NCI-H146 (cell line): ENCODE measurements around the gene ATF6B.
"Not testable (repeated sequence)": the region's sequence is repeated elsewhere in the genome, so short reads cannot be mapped to it uniquely, and the experiment has no call there.

Source experiments
- DNase-seq: peaks from one replicate; lab custom pipeline; 2025; lab: John Stamatoyannopoulos, UW

The ATF6B gene

DNA sequence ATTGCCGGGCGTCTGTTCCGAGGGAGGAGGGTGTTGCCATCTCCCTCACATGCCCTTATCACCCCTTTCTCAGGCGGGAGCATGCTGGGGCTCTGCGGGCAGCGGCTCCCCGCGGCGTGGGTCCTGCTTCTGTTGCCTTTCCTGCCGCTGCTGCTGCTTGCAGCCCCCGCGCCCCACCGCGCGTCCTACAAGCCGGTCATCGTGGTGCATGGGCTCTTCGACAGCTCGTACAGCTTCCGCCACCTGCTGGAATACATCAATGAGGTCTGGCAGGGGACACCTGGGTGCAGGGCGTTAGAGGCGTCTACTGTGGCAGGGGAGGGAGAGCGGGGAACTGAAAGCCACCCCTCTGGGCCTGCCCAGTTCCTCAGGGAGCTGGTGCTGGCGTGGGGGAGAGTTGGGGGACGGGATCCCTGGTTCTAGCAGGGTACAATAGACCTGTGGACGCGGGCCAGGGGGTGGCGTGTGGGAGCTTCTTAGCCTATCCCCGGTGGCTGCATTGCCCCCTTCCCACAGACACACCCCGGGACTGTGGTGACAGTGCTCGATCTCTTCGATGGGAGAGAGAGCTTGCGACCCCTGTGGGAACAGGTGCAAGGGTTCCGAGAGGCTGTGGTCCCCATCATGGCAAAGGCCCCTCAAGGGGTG is 26.6 kb upstream of the ATF6B start:
- DNase-seq = peak; percentile 87

GRCh38 chr6:32153564-32154513 is 25.8 kb upstream of the ATF6B start, which contains the start of gene PPT2:
PPT2 (plus strand) TSS chr6:32154141; CDS start chr6:32154595, 454 bp downstream.
- peak; percentile 79 for DNase-seq

DNA sequence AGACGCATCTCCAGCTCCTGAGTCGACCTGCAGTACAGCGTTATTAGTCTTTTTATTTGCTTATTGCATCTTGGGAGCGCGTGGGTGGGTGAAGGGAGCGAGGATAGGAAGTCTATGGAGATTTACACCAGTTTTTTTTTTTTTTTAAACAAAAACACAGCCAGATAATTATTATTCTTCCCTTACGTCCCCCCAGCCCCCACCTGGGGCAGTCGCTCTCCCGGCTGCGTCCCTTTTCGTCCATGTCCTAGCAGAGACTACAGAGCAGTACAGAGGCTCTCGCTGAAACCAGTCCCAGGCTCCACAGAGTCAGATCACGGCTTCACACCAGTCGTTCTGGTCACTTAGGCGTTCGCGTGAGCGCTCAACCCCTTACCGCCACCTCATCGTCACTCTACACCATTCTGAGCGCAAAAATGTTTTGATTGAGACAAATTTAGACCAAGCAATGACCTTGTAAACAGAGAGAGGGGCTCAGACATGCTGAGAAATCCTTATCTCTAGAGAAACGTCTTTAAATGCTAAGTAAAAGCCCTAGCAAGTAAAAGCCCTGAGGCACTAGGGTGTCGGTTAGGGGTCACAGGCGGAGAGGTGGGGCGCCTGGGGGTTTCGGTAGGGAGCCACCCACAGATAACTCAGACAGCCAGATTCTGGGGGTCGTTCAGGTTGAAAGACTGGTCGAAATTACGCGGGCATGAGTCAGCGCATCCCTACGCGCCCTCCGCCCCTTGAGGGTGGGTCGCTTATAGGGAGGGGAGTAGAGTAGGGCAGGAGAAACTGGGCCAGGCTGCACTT is 24.9 kb upstream of the ATF6B start:
- DNase-seq = peak; percentile 27

GRCh38 chr6:32151863-32152768 is 24.1 kb upstream of the ATF6B start, which contains the start of gene PRRT1:
PRRT1 (minus strand) TSS chr6:32151939; CDS start chr6:32151827, 112 bp downstream.
- DNase-seq = no peak

DNA sequence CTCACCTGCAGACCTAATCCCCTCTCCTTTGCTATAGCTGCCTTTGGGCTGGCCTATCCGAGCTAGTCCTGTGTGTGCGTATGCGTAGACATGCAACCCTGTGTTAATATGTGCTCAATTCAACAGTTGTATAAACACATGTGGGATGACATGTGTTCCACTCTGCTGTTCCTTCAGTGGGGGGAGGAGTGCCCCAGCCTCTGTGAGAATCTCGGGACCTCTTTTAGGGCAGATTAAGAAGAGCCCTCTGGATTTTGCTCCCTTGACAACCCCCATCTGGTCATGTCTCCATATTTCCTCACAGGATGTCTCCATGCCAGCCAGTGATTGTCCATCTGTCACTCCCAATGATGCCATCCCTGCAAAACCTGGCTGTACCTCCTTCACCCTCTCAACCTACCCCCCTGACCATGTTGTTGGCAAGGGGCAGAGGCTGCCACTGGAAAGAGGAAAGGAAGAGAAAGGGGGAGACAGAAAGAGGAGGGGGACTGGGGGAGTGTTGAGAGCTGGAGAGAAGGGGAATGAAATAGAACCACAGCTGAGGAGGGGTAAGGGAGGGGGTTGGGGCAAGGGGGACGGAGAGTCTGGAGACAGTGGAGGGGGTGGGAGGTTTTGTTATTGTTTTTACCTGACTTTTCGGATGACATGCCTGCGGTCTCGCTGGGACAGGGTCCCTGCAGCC is 23.3 kb upstream of the ATF6B start:
- no peak for DNase-seq

DNA sequence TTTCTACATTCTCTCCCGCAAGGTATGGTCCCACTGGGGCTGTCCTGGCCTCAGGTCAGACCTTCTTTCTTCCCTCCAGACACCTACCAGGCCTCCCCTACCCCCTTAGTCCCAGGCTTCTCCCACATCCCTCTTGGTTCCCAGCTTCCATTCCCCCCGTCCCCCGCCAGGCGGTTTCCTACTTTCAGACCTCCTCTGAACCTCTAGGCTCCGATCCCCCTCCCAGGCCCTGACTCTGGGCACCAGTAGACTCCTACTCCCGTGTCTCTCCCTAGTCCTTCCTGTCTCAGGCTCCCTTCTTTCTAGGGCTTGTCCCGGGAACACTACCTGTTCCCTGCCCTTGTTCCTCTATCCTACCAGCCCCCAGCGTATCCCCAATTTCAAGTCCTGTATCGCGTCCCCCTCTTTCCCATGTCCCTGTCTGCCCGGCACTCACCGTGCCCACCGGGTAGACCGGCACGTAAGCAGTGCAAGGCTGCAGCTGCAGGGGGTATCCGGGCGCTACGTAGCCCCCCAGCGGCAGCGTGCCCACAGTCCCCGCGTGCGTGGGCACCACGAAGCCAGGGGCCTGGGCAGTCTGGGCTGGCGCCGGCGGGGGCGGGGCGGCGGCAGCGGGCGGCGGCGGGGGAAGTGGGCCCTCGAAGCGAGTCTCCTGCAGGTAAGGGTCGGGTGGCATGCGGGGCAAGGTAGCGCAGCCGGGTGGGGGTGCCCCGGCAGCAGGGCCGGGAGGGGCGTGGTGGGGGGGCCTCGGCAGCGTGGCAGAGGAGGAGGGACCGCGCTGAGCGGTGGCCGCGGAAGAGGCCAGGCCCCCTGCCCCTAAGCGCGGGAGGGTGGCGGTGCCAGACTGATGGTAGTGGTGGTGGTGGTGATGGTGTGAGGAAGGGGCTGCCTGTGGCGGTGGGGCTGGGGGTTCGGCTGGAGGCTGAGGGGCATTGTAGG is 22.2 kb upstream of the ATF6B start:
- no peak for DNase-seq

DNA sequence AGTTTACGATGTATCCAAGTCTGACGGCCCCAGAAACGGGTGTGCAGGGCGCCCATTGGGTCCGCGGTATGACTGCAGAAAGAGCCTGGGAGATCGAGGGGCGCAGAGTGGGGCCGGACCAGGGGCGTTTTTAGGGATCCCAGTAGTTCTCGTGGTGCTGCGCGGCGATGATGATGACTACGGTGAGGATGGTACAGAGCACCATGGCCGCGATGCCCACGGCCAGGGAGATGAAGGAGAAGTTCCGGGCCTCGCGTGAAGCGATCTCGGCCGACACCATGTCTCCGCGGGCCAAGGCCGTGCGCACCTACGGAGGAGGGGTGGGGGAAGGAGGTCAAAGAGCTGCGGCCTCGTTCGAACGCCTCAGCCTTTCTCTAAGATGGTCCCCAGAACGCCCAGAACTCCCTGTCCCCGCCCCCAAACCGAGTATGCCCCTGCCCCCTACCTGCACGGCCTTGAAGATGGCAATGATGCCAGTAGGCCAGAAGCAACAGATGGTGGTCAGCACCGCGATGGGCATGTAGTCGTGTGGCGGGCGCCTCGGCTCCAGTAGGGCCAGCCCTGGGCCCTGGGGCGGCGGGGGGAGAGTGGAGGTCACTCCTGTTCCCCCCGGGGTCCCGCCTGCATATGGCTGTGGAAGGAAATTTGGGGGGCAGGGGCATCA is 21.2 kb upstream of the ATF6B start:
- peak; percentile 34 for DNase-seq

DNA sequence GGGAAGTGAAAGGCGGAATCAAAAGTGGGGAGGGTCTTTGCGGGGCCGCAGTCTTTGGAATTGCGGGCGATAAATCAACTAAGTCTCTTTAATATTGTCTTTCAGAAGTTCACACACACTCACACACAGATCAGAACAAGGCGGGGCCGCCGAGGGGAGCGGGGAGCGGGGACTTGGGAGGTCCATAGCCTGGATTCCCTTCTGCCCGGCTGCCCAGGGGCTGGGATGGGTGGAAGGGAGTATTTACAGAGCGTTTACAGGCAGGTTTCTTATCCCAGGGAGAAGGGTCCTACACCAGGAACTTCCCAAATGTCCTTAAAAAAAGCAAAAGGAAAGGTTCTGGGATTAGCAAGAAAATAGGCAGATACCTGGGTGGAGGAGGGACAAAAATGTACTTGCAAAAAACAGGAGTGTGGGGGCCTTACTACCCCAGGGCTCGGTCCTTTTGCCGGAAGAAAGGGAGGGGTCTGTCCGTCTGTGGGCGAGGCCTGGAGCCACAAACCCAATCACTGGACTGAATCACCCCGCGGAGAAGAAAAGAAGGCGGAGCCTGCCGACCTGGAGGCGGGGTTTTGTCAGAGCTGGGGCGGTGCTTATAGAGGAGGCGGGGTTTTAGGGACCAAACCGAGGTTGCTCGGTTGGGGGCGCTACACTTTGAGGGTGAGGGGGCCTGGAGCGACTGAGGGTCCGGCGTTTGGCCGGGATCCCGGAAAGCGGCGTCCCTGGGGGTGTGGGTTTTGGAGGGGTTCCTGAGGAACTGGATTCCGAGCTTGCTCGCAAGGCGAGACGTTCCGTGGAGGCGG is 20.4 kb upstream of the ATF6B start:
- peak; percentile 69 for DNase-seq

GRCh38 chr6:32147401-32148132 is 19.5 kb upstream of the ATF6B start:
- no peak for DNase-seq

DNA sequence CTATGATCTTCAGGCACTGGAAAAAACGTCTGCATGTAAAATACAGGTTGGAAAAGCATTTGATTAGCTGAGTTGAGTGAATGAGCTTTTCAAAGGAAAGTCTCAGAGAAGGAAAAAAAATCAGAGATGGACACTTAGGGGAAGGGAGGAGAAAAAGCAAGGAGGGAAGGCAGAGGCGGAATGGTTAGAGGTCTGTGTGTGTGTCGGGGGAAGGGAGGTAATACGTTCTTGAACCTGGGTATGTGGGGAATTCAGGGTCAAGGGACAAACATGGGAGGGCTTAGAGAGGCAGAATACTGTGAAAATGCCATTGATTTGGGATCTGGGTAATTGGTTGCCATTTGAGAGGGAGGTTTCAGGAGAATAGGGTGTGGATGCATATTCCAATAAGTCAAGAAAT is 18.6 kb upstream of the ATF6B start:
- no peak for DNase-seq

DNA sequence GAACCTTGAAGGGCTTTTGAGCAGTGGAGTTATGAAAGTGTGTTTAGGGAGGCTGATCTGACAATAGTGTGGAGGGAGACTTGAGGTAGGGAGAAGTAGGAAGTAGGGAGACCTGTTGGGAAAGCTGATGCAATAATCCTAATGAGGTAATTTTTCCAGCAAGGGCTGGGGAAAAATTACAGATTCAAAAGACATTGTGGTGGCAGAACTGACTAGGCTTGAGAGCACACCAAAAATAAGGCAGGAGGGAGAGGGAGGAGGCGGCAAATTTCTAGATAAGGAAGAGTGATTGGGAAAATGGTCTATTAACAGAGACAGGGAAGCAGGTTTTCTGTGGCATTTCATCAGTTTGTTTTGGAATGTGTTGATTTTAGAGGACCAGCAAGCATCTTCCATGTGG is 18.2 kb upstream of the ATF6B start:
- DNase-seq = no peak

DNA sequence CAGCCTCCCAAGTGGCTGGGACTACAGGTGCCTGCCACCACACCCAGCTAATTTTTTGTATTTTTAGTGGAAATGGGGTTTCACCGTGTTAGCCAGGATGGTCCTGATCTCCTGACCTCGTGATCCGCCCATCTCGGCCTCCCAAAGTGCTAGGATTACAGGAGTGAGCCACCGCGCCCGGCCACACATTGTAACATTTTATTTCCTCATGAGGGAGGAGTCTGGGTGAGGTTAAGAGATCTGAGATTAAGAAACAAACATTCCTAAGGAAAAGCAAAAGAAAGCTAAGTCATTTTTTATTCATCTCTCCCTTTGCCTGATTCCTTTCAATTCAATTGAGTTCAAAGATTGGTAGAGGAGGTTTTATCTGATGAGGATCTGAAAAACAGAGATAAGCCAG is 16.2 kb upstream of the ATF6B start:
- DNase-seq = not testable (repeated sequence)

GRCh38 chr6:32140420-32141046 is 12.5 kb upstream of the ATF6B start:
- no peak for DNase-seq

- DNase-seq = no peak
Measured at GRCh38 chr6:32139590-32139989, 11.5 kb upstream of the ATF6B start.

- no peak for DNase-seq
Measured at GRCh38 chr6:32137454-32137853, 9.4 kb upstream of the ATF6B start.

DNA sequence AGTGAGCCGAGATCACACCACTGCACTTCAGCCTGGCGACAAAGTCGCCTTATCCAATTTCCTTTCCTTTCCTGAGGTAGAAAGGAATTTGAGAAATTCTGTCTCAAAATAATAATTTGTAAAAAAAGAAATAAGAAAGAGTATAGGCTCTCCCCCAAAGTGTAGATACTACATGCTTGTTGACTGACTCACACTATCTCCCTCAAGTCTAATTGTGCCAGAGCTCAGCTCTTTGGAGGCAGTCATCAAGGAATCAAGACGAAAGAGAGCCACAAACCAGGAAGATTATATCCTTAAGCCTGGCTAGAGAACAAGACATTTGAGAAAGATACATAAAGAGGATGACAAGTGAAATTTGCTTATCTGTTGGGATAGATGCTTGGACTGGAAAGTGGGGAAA is 5.7 kb upstream of the ATF6B start:
- DNase-seq = no peak

- DNase-seq = no peak
Measured at GRCh38 chr6:32132110-32132509, 4.1 kb upstream of the ATF6B start.
